DND-41 (cell line): ENCODE data around the gene TRAM2.
A peak's percentile ranks its signal among the peaks of the same experiment; 100 is the strongest.

Experiments used
- ATAC-seq: fragments of 200-7000 bp; cut with Tn5 transposase; 3 replicates; pipeline ENCODE4 v1.9.1; 2021; ENCODE audit warnings: low read depth; ENCODE audit not compliant: insufficient read depth
- DNase-seq: peaks from one replicate; pipeline ENCODE4 v3.0.0-alpha.2; 2020
- H2AFZ ChIP-seq: 2 replicates; pipeline ENCODE4 v1.6.0; 2012; ENCODE audit warnings: low read depth, low read length
- H3K27ac ChIP-seq: 2 replicates; pipeline ENCODE4 v1.5.1; 2012; ENCODE audit warnings: low read length, inconsistent platforms
- H3K27me3 ChIP-seq: fragments of 200-600 bp; sonication (generic); 2 replicates; pipeline ENCODE4 v1.6.0; 2012; ENCODE audit warnings: low read length, mild to moderate bottlenecking, inconsistent platforms; ENCODE audit not compliant: insufficient read depth, poor library complexity
- H3K36me3 ChIP-seq: 2 replicates; pipeline ENCODE4 v1.5.1; 2012; ENCODE audit warnings: low read length, inconsistent platforms; ENCODE audit not compliant: insufficient read depth
- H3K4me1 ChIP-seq: 2 replicates; pipeline ENCODE4 v1.5.1; 2012; ENCODE audit warnings: mild to moderate bottlenecking, low read length; ENCODE audit not compliant: insufficient read depth
- H3K4me2 ChIP-seq: 2 replicates; pipeline ENCODE4 v1.6.0; 2012; ENCODE audit warnings: mild to moderate bottlenecking, moderate library complexity, low read length, inconsistent platforms; ENCODE audit not compliant: insufficient read depth
- H3K4me3 ChIP-seq, 2 experiments: fragments of 200-600 bp in 1 of 2; shearing (Covaris generic) in 1 of 2; 2 replicates each; pipeline ENCODE4 v1.5.1; 2012 to 2016; ENCODE audit warnings: inconsistent platforms in 2 of 2, low read length in 2 of 2, mild to moderate bottlenecking in 2 of 2, low read depth in 1 of 2, moderate library complexity in 1 of 2
- H3K79me2 ChIP-seq: 2 replicates; pipeline ENCODE4 v1.6.0; 2012; ENCODE audit warnings: low read length, inconsistent platforms; ENCODE audit not compliant: insufficient read depth
- H3K9ac ChIP-seq: 2 replicates; pipeline ENCODE4 v1.6.0; 2012; ENCODE audit warnings: low read depth, mild to moderate bottlenecking, inconsistent platforms, low read length, moderate library complexity
- H3K9me3 ChIP-seq: 2 replicates; pipeline ENCODE4 v1.5.1; 2012; ENCODE audit warnings: low read length, moderate library complexity, mild to moderate bottlenecking, inconsistent platforms; ENCODE audit not compliant: insufficient read depth, severe bottlenecking
- H4K20me1 ChIP-seq: 2 replicates; pipeline ENCODE4 v1.6.0; 2012; ENCODE audit warnings: low read length; ENCODE audit not compliant: insufficient read depth
- CTCF ChIP-seq: IDR thresholded peaks from 2 replicates; pipeline ENCODE4 v1.5.1; 2012; ENCODE audit warnings: borderline replicate concordance, low read length, moderate library complexity, mild to moderate bottlenecking; ENCODE audit not compliant: poor library complexity, severe bottlenecking; ENCODE audit errors: extremely low read depth
- EZH2 ChIP-seq: IDR thresholded peaks from 3 replicates; pipeline ENCODE4 v1.6.1; 2012; ENCODE audit warnings: borderline replicate concordance, low read depth, mild to moderate bottlenecking, moderate library complexity, low read length, inconsistent platforms; ENCODE audit not compliant: severe bottlenecking

Gene TRAM2

GRCh38 chr6:52518279-52518945, 58.4 kb downstream of the TRAM2 start:
- no peaks in the 10 kb centered on the region for H3K27me3 ChIP-seq
- ATAC-seq (no peak), DNase-seq (no peak)
- no peak overlapping the region for H3K4me2 ChIP-seq
- H2AFZ ChIP-seq = no peak overlapping the region
- H3K27ac ChIP-seq = no peak overlapping the region; the same call in 1 of the 2 replicates
- H3K4me3 ChIP-seq = no peak overlapping the region
- no peak for TF ChIP-seq CTCF
- TF ChIP-seq EZH2 = no peak
- peaks cover 11% of the 10 kb centered on the region for H3K4me1 ChIP-seq
- no peak overlapping the region for H3K9ac ChIP-seq
- peaks cover 43% of the 10 kb centered on the region for H3K36me3 ChIP-seq
- peaks cover 2% of the 10 kb centered on the region for H3K79me2 ChIP-seq
- H4K20me1 ChIP-seq = 0 out of 2 replicates have a peak, but pooled peaks cover 3% of the 10 kb centered on the region
- H3K9me3 ChIP-seq = no peaks in the 10 kb centered on the region

DNA sequence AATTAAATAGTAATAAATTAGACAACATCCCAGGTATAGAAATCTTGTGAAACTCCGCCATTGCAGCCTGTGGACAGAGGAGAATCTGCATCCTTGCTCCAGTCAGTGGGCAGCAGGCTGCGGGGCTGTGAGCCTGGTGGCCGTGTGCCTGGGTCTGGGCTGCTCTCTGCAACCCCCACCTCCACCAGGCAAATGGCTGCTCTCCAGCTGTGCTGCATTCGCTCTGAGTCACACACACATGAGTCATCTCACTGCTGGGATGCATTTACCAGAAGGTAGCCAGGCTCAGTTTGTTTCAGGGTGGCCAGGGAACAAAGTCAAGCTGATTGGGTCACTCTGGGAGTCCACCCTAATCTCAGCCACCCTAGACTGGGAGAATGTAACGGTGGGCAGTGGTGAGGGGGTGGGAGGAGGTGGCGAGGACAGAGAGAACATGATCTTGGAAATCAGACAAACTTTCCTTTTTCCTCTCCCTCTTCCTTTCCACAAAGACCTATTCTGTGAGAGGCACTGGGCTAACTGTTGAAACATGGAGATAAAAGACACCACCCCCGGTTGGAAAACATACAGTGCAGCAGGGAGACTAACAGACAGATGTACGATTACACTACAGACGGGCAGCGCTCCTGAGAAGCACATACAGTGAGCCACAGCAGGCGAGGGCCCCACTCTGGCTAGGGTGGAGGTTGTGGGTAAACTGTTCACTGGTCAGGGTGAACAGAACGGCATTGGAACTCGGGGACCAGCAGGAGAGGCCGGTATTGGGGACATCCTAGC, 59.2 kb downstream of the TRAM2 start:
- no peak overlapping the region for H2AFZ ChIP-seq
- peaks cover 4% of the 10 kb centered on the region for H3K4me1 ChIP-seq
- no peak for DNase-seq
- no peaks in the 10 kb centered on the region for H3K27me3 ChIP-seq
- no peak for TF ChIP-seq EZH2
- no peak for TF ChIP-seq CTCF
- 0 out of 2 replicates have a peak, but pooled peaks cover 3% of the 10 kb centered on the region for H4K20me1 ChIP-seq
- H3K36me3 ChIP-seq = peaks cover 46% of the 10 kb centered on the region
- H3K4me3 ChIP-seq = no peak overlapping the region
- peaks cover 2% of the 10 kb centered on the region for H3K79me2 ChIP-seq
- ATAC-seq = peak; percentile 68
- H3K9ac ChIP-seq = no peak overlapping the region
- H3K27ac ChIP-seq = peak overlapping the region; percentile 43
- no peaks in the 10 kb centered on the region for H3K9me3 ChIP-seq
- H3K4me2 ChIP-seq = no peak overlapping the region

DNA sequence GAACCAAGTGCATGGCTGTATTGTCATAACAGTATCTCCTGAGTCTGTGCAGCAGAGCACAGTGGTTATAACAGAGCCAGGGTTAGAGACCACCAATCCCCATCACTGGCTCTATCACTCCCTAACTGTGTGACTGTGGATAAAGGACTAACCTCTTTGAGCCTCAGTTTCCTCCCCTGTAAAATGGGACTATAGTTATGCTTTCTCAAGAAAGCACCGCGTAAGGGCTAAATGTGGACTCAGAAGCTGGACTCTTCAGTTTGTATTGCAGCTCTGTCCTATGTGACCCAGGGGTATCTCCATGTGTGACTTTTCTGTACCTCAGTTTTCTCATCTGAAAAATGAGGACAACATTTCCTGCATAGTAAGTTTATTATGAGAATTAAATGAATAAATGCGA, 59.9 kb downstream of the TRAM2 start:
- ATAC-seq (no peak), DNase-seq (no peak)
- Histone ChIP-seq H3K4me2 (no peak overlapping the region), H3K27ac (no peak overlapping the region), H3K9me3 (no peaks in the 10 kb centered on the region), H3K36me3 (peaks cover 54% of the 10 kb centered on the region), H3K27me3 (no peaks in the 10 kb centered on the region), H3K4me3 (no peak overlapping the region), H3K79me2 (peaks cover 2% of the 10 kb centered on the region), H3K9ac (no peak overlapping the region), H2AFZ (no peak overlapping the region), H3K4me1 (no peaks in the 10 kb centered on the region), H4K20me1 (0 out of 2 replicates have a peak, but pooled peaks cover 3% of the 10 kb centered on the region)
- TF ChIP-seq CTCF = no peak
- TF ChIP-seq EZH2 = no peak
